Adrenal gland (tissue), 5 donors: Measurements from ENCODE around the gene MBNL2.

Experiments
- POLR2A ChIP-seq, 2 donors: fragments of 450-650 bp; IDR thresholded peaks; one replicate each; pipeline ENCODE4 v1.6.1; 2017; ENCODE audit warnings: antibody characterized with exemption in 2 of 2, mild to moderate bottlenecking in 2 of 2, moderate library complexity in 1 of 2
- TF ChIP-seq, protein P1 (sequence below), 6 experiments: fragments of 450-650 bp in 4 of 6; fragments of 200-600 bp in 2 of 6; sonication (generic) in 1 of 6; IDR thresholded peaks; 1 replicate in 5 of 6; 2 replicates in 1 of 6; pipeline versions ENCODE4 v1.5.1 to v1.8.0; 2016 to 2021; ENCODE audit warnings: antibody characterized with exemption in 6 of 6, mild to moderate bottlenecking in 2 of 6, moderate library complexity in 1 of 6
- donor health status: DM: no; HTN: no; CAD: no.

DNA sequence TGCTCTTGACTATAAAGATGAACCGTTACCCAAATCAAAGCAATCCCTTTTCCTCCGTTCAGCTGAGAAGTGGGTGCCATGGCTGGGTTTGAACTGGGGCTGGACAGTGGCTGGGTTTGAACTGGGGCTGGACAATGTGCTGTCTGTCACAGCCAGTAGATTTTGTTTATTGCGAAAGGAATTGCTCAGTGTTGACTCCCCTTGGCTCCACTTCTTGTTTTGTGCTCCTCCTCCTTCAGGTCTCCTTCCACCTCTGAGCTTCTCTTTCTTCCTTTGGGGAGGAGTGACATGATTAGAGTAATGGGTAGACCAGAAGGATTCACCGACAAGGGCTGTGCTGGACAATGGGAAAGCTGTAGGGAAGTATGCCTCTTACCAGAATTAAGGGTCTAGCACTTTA, 19.4 kb upstream of the MBNL2 start:
- TF ChIP-seq, protein P1, sequence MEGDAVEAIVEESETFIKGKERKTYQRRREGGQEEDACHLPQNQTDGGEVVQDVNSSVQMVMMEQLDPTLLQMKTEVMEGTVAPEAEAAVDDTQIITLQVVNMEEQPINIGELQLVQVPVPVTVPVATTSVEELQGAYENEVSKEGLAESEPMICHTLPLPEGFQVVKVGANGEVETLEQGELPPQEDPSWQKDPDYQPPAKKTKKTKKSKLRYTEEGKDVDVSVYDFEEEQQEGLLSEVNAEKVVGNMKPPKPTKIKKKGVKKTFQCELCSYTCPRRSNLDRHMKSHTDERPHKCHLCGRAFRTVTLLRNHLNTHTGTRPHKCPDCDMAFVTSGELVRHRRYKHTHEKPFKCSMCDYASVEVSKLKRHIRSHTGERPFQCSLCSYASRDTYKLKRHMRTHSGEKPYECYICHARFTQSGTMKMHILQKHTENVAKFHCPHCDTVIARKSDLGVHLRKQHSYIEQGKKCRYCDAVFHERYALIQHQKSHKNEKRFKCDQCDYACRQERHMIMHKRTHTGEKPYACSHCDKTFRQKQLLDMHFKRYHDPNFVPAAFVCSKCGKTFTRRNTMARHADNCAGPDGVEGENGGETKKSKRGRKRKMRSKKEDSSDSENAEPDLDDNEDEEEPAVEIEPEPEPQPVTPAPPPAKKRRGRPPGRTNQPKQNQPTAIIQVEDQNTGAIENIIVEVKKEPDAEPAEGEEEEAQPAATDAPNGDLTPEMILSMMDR (IDR thresholded peaks at IDR 0.05), result no peak
- TF ChIP-seq POLR2A (IDR thresholded peaks at IDR 0.05), result no peak
